GM19452 (cell line): ENCODE data around the gene LENG1.

Experiments used
- ATAC-seq: cut with Tn5 transposase; IDR thresholded peaks from one replicate; pipeline ENCODE4 v1.9.1; 2021; ENCODE audit not compliant: unreplicated experiment

LENG1 gene

GRCh38 chr19:54114340-54115108 is 45.0 kb downstream of the LENG1 start:
- ATAC-seq, result no peak

GRCh38 chr19:54109651-54110050 is 49.9 kb downstream of the LENG1 start:
- no peak for ATAC-seq

GRCh38 chr19:54108496-54108895 is 51.0 kb downstream of the LENG1 start:
- no peak for ATAC-seq

GRCh38 chr19:54107876-54108490 is 51.5 kb downstream of the LENG1 start:
- ATAC-seq, result no peak

- ATAC-seq, result no peak
Measured at GRCh38 chr19:54106716-54107115, 52.8 kb downstream of the LENG1 start.

GRCh38 chr19:54105796-54106195 is 53.7 kb downstream of the LENG1 start:
- ATAC-seq, result no peak
